DND-41 (cell line): ENCODE data around the gene CNDP2.

Source experiments
- ATAC-seq: fragments of 200-7000 bp; cut with Tn5 transposase; 3 replicates; pipeline ENCODE4 v1.9.1; 2021; ENCODE audit warnings: low read depth; ENCODE audit not compliant: insufficient read depth
- DNase-seq: peaks from one replicate; pipeline ENCODE4 v3.0.0-alpha.2; 2020
- H2AFZ ChIP-seq: 2 replicates; pipeline ENCODE4 v1.6.0; 2012; ENCODE audit warnings: low read depth, low read length
- H3K27ac ChIP-seq: 2 replicates; pipeline ENCODE4 v1.5.1; 2012; ENCODE audit warnings: low read length, inconsistent platforms
- H3K27me3 ChIP-seq: fragments of 200-600 bp; sonication (generic); 2 replicates; pipeline ENCODE4 v1.6.0; 2012; ENCODE audit warnings: low read length, mild to moderate bottlenecking, inconsistent platforms; ENCODE audit not compliant: insufficient read depth, poor library complexity
- H3K36me3 ChIP-seq: 2 replicates; pipeline ENCODE4 v1.5.1; 2012; ENCODE audit warnings: low read length, inconsistent platforms; ENCODE audit not compliant: insufficient read depth
- H3K4me1 ChIP-seq: 2 replicates; pipeline ENCODE4 v1.5.1; 2012; ENCODE audit warnings: mild to moderate bottlenecking, low read length; ENCODE audit not compliant: insufficient read depth
- H3K4me2 ChIP-seq: 2 replicates; pipeline ENCODE4 v1.6.0; 2012; ENCODE audit warnings: mild to moderate bottlenecking, moderate library complexity, low read length, inconsistent platforms; ENCODE audit not compliant: insufficient read depth
- H3K4me3 ChIP-seq, 2 experiments: fragments of 200-600 bp in 1 of 2; shearing (Covaris generic) in 1 of 2; 2 replicates each; pipeline ENCODE4 v1.5.1; 2012 to 2016; ENCODE audit warnings: inconsistent platforms in 2 of 2, low read length in 2 of 2, mild to moderate bottlenecking in 2 of 2, low read depth in 1 of 2, moderate library complexity in 1 of 2
- H3K79me2 ChIP-seq: 2 replicates; pipeline ENCODE4 v1.6.0; 2012; ENCODE audit warnings: low read length, inconsistent platforms; ENCODE audit not compliant: insufficient read depth
- H3K9ac ChIP-seq: 2 replicates; pipeline ENCODE4 v1.6.0; 2012; ENCODE audit warnings: low read depth, mild to moderate bottlenecking, inconsistent platforms, low read length, moderate library complexity
- H3K9me3 ChIP-seq: 2 replicates; pipeline ENCODE4 v1.5.1; 2012; ENCODE audit warnings: low read length, moderate library complexity, mild to moderate bottlenecking, inconsistent platforms; ENCODE audit not compliant: insufficient read depth, severe bottlenecking
- H4K20me1 ChIP-seq: 2 replicates; pipeline ENCODE4 v1.6.0; 2012; ENCODE audit warnings: low read length; ENCODE audit not compliant: insufficient read depth
- CTCF ChIP-seq: IDR thresholded peaks from 2 replicates; pipeline ENCODE4 v1.5.1; 2012; ENCODE audit warnings: borderline replicate concordance, low read length, moderate library complexity, mild to moderate bottlenecking; ENCODE audit not compliant: poor library complexity, severe bottlenecking; ENCODE audit errors: extremely low read depth
- EZH2 ChIP-seq: IDR thresholded peaks from 3 replicates; pipeline ENCODE4 v1.6.1; 2012; ENCODE audit warnings: borderline replicate concordance, low read depth, mild to moderate bottlenecking, moderate library complexity, low read length, inconsistent platforms; ENCODE audit not compliant: severe bottlenecking

CNDP2 gene

DNA sequence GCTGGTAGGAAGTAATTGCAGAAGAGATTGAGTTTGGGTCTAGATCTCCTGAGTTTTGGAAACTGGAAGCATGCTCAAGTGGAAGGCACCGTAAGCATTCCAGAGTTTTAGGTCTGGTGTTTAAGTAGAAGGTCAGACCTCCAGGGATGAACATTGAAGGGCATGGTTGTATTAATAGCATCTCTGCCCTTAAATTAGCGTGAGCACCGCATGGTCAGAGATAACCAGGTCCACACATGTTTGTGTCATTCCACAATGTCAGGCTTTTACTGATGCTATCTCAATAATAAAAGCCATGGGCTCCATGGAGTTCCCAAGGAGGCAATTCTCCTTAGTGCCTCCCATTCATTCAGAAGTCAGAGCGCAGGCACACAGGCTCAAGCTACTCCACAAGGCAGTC, 73.2 kb downstream of the CNDP2 start:
- no peak overlapping the region for H2AFZ ChIP-seq

DNA sequence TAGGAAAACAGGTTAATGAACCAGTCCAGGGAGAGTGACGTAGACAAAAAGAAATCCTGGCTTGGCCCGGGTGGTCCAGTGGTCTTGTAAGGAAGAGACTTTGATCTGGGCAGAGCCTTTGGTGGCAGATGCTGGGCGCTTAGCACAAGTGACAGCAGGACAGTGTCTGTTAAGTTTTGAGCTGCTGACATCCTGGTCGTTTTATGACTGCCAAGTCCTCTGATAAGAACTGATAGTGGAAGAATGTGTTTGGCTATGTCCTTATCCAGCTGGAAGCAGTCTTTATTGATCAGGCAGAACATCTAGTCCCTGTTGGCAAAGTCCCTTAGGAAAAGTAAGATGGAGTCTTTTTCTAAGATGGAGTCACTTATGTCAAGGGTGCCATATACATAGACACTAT, 74.1 kb downstream of the CNDP2 start:
- ATAC-seq = no peak
- TF ChIP-seq CTCF = no peak
- TF ChIP-seq EZH2 = no peak
- no peak overlapping the region for H3K27ac ChIP-seq
- no peaks in the 10 kb centered on the region for H3K36me3 ChIP-seq
- no peak overlapping the region for H3K9ac ChIP-seq
- H4K20me1 ChIP-seq = no peaks in the 10 kb centered on the region
- no peak overlapping the region for H2AFZ ChIP-seq
- H3K27me3 ChIP-seq = no peaks in the 10 kb centered on the region
- no peaks in the 10 kb centered on the region for H3K79me2 ChIP-seq
- no peaks in the 10 kb centered on the region for H3K9me3 ChIP-seq
- H3K4me3 ChIP-seq = no peak overlapping the region
- no peak overlapping the region for H3K4me2 ChIP-seq
- peaks cover 3% of the 10 kb centered on the region; the same call in 1 of the 2 replicates for H3K4me1 ChIP-seq
- DNase-seq = no peak

More for the DNA sequence above, 73.2 kb downstream of the CNDP2 start:
- TF ChIP-seq CTCF = no peak
- no peak overlapping the region for H3K27ac ChIP-seq
- H3K9ac ChIP-seq = no peak overlapping the region
- ATAC-seq = no peak
- DNase-seq = no peak
- no peaks in the 10 kb centered on the region for H4K20me1 ChIP-seq
- peaks cover 3% of the 10 kb centered on the region; the same call in 1 of the 2 replicates for H3K4me1 ChIP-seq
- no peaks in the 10 kb centered on the region for H3K9me3 ChIP-seq
- no peak overlapping the region for H3K4me2 ChIP-seq
- no peaks in the 10 kb centered on the region for H3K79me2 ChIP-seq
- H3K36me3 ChIP-seq = no peaks in the 10 kb centered on the region
- no peak overlapping the region for H3K4me3 ChIP-seq
- H3K27me3 ChIP-seq = no peaks in the 10 kb centered on the region

GRCh38 chr18:74571895-74572680, 75.9 kb downstream of the CNDP2 start:
- H3K4me2 ChIP-seq = no peak overlapping the region
- H3K9ac ChIP-seq = no peak overlapping the region
- TF ChIP-seq CTCF (no peak), EZH2 (no peak)
- no peaks in the 10 kb centered on the region for H4K20me1 ChIP-seq
- no peaks in the 10 kb centered on the region for H3K27me3 ChIP-seq
- DNase-seq (no peak), ATAC-seq (no peak)
- H3K27ac ChIP-seq = no peak overlapping the region
- H3K9me3 ChIP-seq = no peaks in the 10 kb centered on the region
- H3K36me3 ChIP-seq = no peaks in the 10 kb centered on the region
- peaks cover 3% of the 10 kb centered on the region; the same call in 1 of the 2 replicates for H3K4me1 ChIP-seq
- no peak overlapping the region for H2AFZ ChIP-seq
- no peaks in the 10 kb centered on the region for H3K79me2 ChIP-seq
- H3K4me3 ChIP-seq = no peak overlapping the region
